Panc1 (cell line): ENCODE data around the gene ZZZ3.

Experiments used
- TF ChIP-seq, protein P1 (sequence below): fragments of 450-650 bp; IDR thresholded peaks from 2 replicates; pipeline ENCODE4 v1.5.1; 2017; ENCODE audit warnings: mild to moderate bottlenecking
- TF ChIP-seq, protein P2 (sequence below), 2 experiments: IDR thresholded peaks; 2 replicates each; pipeline ENCODE4 v1.6.1; 2011 to 2012; ENCODE audit warnings: low read depth in 2 of 2, control low read depth in 1 of 2, low read length in 1 of 2, mild to moderate bottlenecking in 1 of 2, moderate library complexity in 1 of 2; ENCODE audit not compliant: insufficient read depth in 1 of 2

DNA sequence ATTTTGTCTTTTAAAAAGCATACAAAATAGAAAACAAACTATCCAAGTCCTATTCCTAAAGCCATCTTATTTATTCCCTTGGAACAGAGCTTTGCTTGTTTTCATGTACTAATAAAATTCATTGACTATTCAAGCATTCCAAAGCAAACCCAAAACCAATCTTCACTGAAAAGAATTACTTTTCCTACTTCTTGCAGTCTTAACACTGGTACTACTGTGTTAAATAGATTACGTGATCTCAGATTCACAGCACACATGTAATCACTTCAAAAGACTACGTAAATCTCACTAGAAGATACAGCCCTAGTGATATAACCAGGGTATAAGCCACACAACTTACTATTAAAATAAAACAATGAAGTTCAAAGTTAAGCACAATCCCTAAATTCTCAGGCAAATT, 39.0 kb downstream of the ZZZ3 start:
- TF ChIP-seq, protein P1, sequence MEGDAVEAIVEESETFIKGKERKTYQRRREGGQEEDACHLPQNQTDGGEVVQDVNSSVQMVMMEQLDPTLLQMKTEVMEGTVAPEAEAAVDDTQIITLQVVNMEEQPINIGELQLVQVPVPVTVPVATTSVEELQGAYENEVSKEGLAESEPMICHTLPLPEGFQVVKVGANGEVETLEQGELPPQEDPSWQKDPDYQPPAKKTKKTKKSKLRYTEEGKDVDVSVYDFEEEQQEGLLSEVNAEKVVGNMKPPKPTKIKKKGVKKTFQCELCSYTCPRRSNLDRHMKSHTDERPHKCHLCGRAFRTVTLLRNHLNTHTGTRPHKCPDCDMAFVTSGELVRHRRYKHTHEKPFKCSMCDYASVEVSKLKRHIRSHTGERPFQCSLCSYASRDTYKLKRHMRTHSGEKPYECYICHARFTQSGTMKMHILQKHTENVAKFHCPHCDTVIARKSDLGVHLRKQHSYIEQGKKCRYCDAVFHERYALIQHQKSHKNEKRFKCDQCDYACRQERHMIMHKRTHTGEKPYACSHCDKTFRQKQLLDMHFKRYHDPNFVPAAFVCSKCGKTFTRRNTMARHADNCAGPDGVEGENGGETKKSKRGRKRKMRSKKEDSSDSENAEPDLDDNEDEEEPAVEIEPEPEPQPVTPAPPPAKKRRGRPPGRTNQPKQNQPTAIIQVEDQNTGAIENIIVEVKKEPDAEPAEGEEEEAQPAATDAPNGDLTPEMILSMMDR, result no peak
- TF ChIP-seq, protein P2, sequence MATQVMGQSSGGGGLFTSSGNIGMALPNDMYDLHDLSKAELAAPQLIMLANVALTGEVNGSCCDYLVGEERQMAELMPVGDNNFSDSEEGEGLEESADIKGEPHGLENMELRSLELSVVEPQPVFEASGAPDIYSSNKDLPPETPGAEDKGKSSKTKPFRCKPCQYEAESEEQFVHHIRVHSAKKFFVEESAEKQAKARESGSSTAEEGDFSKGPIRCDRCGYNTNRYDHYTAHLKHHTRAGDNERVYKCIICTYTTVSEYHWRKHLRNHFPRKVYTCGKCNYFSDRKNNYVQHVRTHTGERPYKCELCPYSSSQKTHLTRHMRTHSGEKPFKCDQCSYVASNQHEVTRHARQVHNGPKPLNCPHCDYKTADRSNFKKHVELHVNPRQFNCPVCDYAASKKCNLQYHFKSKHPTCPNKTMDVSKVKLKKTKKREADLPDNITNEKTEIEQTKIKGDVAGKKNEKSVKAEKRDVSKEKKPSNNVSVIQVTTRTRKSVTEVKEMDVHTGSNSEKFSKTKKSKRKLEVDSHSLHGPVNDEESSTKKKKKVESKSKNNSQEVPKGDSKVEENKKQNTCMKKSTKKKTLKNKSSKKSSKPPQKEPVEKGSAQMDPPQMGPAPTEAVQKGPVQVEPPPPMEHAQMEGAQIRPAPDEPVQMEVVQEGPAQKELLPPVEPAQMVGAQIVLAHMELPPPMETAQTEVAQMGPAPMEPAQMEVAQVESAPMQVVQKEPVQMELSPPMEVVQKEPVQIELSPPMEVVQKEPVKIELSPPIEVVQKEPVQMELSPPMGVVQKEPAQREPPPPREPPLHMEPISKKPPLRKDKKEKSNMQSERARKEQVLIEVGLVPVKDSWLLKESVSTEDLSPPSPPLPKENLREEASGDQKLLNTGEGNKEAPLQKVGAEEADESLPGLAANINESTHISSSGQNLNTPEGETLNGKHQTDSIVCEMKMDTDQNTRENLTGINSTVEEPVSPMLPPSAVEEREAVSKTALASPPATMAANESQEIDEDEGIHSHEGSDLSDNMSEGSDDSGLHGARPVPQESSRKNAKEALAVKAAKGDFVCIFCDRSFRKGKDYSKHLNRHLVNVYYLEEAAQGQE (IDR thresholded peaks at IDR 0.05; ENCODE audit: insufficient read depth in 1 of 2, low read depth in 2 of 2, low read length in 1 of 2), result no peak
